GM23338 (cell line): Measurements from ENCODE around the gene PRTFDC1. TPM values are rescaled to one million over a fixed set of nuclear protein-coding genes. Genes with fewer than 3 reads are reported as not detected.

Source experiments
- ATAC-seq: fragments of 200-7000 bp; cut with Tn5 transposase; 3 replicates; pipeline ENCODE4 v1.9.1; 2020
- DNase-seq: peaks from one replicate; pipeline ENCODE4 v3.0.0-alpha.2; 2015; ENCODE audit warnings: low spot score
- H2AFZ ChIP-seq: fragments of 200-600 bp; sonication (generic); 2 replicates; pipeline ENCODE4 v1.8.0; 2016; ENCODE audit warnings: antibody characterized with exemption, mild to moderate bottlenecking, moderate library complexity
- H3F3A ChIP-seq: fragments of 200-600 bp; sonication (generic); replicated peaks from 2 replicates; pipeline ENCODE4 v1.8.0; 2017; ENCODE audit warnings: antibody characterized with exemption, mixed run types, low read depth
- H3K27ac ChIP-seq: fragments of 200-600 bp; sonication (generic); 2 replicates; pipeline ENCODE4 v1.6.1; 2016; ENCODE audit warnings: low read depth
- H3K27me3 ChIP-seq: fragments of 200-600 bp; sonication (generic); 2 replicates; pipeline ENCODE4 v1.8.0; 2016; ENCODE audit warnings: mild to moderate bottlenecking, mixed run types, moderate library complexity; ENCODE audit not compliant: insufficient read depth
- H3K36me3 ChIP-seq: fragments of 200-600 bp; sonication (generic); 2 replicates; pipeline ENCODE4 v1.8.0; 2016; ENCODE audit warnings: mild to moderate bottlenecking; ENCODE audit not compliant: insufficient read depth
- H3K4me1 ChIP-seq: fragments of 200-600 bp; sonication (generic); 2 replicates; pipeline ENCODE4 v1.8.0; 2016; ENCODE audit warnings: mild to moderate bottlenecking, moderate library complexity; ENCODE audit not compliant: insufficient read depth
- H3K4me2 ChIP-seq: fragments of 200-600 bp; sonication (generic); 2 replicates; pipeline ENCODE4 v1.7.1; 2017; ENCODE audit warnings: mixed run types
- H3K4me3 ChIP-seq: fragments of 200-600 bp; sonication (generic); 2 replicates; pipeline ENCODE4 v1.6.1; 2016; ENCODE audit warnings: mixed run types
- H3K79me2 ChIP-seq: fragments of 200-600 bp; sonication (generic); replicated peaks from 2 replicates; pipeline ENCODE4 v1.8.0; 2017; ENCODE audit warnings: mild to moderate bottlenecking; ENCODE audit not compliant: insufficient read depth
- H3K9me2 ChIP-seq: fragments of 200-600 bp; sonication (generic); 2 replicates; pipeline ENCODE4 v1.8.0; 2017; ENCODE audit not compliant: insufficient read depth
- H4K20me1 ChIP-seq: fragments of 200-600 bp; sonication (generic); replicated peaks from 2 replicates; pipeline ENCODE4 v1.8.0; 2017; ENCODE audit warnings: mild to moderate bottlenecking; ENCODE audit not compliant: insufficient read depth
- H3K27ac Mint-ChIP-seq: 2 replicates; pipeline ENCODE4 v1.8.0; 2020; ENCODE audit warnings: inconsistent platforms, mild to moderate bottlenecking, moderate library complexity, mixed read lengths
- H3K27me3 Mint-ChIP-seq: 3 replicates; pipeline ENCODE4 v1.8.0; 2022; ENCODE audit warnings: low read depth, mild to moderate bottlenecking, moderate library complexity, mixed read lengths, inconsistent platforms; ENCODE audit not compliant: insufficient read depth, poor library complexity
- H3K36me3 Mint-ChIP-seq: 3 replicates; pipeline ENCODE4 v1.8.0; 2021; ENCODE audit warnings: low read depth, mild to moderate bottlenecking, inconsistent platforms, moderate library complexity, mixed read lengths
- H3K4me1 Mint-ChIP-seq: 3 replicates; pipeline ENCODE4 v1.8.0; 2020; ENCODE audit warnings: mild to moderate bottlenecking, inconsistent platforms, mixed read lengths
- H3K4me3 Mint-ChIP-seq: 3 replicates; pipeline ENCODE4 v1.8.0; 2021; ENCODE audit warnings: moderate library complexity, mild to moderate bottlenecking, inconsistent platforms, mixed read lengths
- H3K9me3 Mint-ChIP-seq: 3 replicates; pipeline ENCODE4 v1.8.0; 2020; ENCODE audit warnings: moderate library complexity, mild to moderate bottlenecking, inconsistent platforms, mixed read lengths
- CREB1 ChIP-seq: fragments of 250-450 bp; sonication (Bioruptor Pico); IDR thresholded peaks from 2 replicates; pipeline ENCODE4 v1.5.0; 2020; ENCODE audit warnings: low read depth, mild to moderate bottlenecking, moderate library complexity
- JUNB ChIP-seq: IDR thresholded peaks from one replicate; pipeline ENCODE4 v1.6.1; 2016; ENCODE audit warnings: antibody characterized with exemption; ENCODE audit not compliant: unreplicated experiment
- NANOG ChIP-seq: IDR thresholded peaks from 2 replicates; pipeline ENCODE4 v1.6.1; 2016; ENCODE audit warnings: antibody characterized with exemption, borderline replicate concordance
- POLR2AphosphoS5 ChIP-seq: IDR thresholded peaks from 2 replicates; pipeline ENCODE4 v1.6.1; 2016; ENCODE audit warnings: antibody characterized with exemption, low read depth
- STAT1 ChIP-seq: IDR thresholded peaks from one replicate; pipeline ENCODE4 v1.6.1; 2016; ENCODE audit warnings: antibody characterized with exemption; ENCODE audit not compliant: unreplicated experiment
- ZNF331 ChIP-seq: fragments of 250-450 bp; sonication (Bioruptor Pico); IDR thresholded peaks from 2 replicates; pipeline ENCODE4 v1.5.0; 2020; ENCODE audit warnings: low read depth, mild to moderate bottlenecking, moderate library complexity
- polyA plus RNA-seq: library from polyadenylated mRNA; unstranded; fragments of >200 nt; fragmentation: Nextera tagmentation; extraction: Ambion mirVana; gene quantifications from 2 replicates; pipeline ENCODE4 v1.2.1, GENCODE V29; 2016
- total RNA-seq: library from RNA; depleted of rRNA; stranded (reverse); fragments of >200 nt; shearing (Covaris generic); gene quantifications from 2 replicates; pipeline ENCODE4 v1.2.3, GENCODE V29; 2014
- TF ChIP-seq, protein P1 (sequence below): fragments of 250-450 bp; sonication (Bioruptor Pico); IDR thresholded peaks from 2 replicates; pipeline ENCODE4 v1.5.0; 2020; ENCODE audit warnings: mild to moderate bottlenecking, moderate library complexity
- TF ChIP-seq, protein P2 (sequence below): IDR thresholded peaks from 2 replicates; pipeline ENCODE4 v1.6.1; 2016; ENCODE audit warnings: antibody characterized with exemption
- TF ChIP-seq, protein P3 (sequence below): IDR thresholded peaks from one replicate; pipeline ENCODE4 v1.6.1; 2018; ENCODE audit warnings: antibody characterized with exemption; ENCODE audit not compliant: unreplicated experiment

Gene PRTFDC1
- total and polyA plus RNA-seq, 2 experiments from 2014 or later: 7.9 to 9.1 TPM

DNA sequence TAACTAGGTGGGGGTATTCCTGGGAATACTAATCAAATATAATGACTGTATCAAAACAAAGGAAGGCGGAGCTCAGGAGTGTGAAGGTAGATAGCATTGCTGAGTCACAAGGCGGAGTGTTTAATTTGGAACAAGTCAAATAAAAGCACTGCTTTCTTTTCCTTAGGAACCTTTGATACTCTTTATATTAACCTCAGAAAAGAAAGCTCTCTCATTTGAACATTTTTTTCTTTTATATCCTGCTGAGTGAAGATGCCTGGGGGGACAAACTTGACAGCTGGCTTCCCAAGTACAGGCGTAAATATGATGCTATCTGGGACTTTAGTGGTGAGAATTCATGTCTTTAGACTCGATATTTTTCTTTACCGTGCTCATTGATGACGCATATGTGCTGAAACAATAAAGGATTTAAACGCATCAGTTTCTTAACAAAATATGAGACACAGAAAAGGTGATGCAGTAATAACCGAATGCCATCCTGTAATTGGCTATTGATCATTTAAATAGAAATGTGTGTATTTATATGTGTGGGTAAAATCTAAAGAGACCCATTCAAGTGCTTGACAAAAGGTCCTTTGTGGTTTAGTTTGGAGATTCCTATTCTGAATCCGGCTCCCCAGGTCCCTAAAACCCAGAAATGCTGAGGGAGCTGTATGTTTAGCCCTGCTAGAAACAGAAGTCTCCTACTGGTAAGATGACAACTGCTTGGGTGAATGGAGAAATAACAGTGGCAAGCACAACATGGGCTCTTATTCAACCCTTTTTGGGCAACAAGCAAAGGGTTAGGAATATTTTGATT lies 102.7 kb downstream of the PRTFDC1 start:
- Histone ChIP-seq H3K4me2 (no peak overlapping the region), H3K36me3 (no peaks in the 10 kb centered on the region), H3K79me2 (no peaks in the 10 kb centered on the region), H2AFZ (no peak overlapping the region), H3K4me1 (peaks cover 38% of the 10 kb centered on the region), H3F3A (no peaks in the 10 kb centered on the region), H3K4me3 (no peak overlapping the region), H3K27me3 (no peaks in the 10 kb centered on the region), H3K9me2 (no peaks in the 10 kb centered on the region), H4K20me1 (no peaks in the 10 kb centered on the region), H3K27ac (no peak overlapping the region)
- Mint-ChIP-seq H3K4me1 (peaks cover 32% of the 10 kb centered on the region), H3K27me3 (peaks cover 5% of the 10 kb centered on the region), H3K4me3 (no peak overlapping the region), H3K27ac (peak overlapping the region; percentile 66; the same call in 1 of the 2 replicates), H3K9me3 (no peaks in the 10 kb centered on the region), H3K36me3 (no peaks in the 10 kb centered on the region)
- peak; percentile 17 for DNase-seq
- TF ChIP-seq POLR2AphosphoS5: no peak
- TF ChIP-seq, protein P1, sequence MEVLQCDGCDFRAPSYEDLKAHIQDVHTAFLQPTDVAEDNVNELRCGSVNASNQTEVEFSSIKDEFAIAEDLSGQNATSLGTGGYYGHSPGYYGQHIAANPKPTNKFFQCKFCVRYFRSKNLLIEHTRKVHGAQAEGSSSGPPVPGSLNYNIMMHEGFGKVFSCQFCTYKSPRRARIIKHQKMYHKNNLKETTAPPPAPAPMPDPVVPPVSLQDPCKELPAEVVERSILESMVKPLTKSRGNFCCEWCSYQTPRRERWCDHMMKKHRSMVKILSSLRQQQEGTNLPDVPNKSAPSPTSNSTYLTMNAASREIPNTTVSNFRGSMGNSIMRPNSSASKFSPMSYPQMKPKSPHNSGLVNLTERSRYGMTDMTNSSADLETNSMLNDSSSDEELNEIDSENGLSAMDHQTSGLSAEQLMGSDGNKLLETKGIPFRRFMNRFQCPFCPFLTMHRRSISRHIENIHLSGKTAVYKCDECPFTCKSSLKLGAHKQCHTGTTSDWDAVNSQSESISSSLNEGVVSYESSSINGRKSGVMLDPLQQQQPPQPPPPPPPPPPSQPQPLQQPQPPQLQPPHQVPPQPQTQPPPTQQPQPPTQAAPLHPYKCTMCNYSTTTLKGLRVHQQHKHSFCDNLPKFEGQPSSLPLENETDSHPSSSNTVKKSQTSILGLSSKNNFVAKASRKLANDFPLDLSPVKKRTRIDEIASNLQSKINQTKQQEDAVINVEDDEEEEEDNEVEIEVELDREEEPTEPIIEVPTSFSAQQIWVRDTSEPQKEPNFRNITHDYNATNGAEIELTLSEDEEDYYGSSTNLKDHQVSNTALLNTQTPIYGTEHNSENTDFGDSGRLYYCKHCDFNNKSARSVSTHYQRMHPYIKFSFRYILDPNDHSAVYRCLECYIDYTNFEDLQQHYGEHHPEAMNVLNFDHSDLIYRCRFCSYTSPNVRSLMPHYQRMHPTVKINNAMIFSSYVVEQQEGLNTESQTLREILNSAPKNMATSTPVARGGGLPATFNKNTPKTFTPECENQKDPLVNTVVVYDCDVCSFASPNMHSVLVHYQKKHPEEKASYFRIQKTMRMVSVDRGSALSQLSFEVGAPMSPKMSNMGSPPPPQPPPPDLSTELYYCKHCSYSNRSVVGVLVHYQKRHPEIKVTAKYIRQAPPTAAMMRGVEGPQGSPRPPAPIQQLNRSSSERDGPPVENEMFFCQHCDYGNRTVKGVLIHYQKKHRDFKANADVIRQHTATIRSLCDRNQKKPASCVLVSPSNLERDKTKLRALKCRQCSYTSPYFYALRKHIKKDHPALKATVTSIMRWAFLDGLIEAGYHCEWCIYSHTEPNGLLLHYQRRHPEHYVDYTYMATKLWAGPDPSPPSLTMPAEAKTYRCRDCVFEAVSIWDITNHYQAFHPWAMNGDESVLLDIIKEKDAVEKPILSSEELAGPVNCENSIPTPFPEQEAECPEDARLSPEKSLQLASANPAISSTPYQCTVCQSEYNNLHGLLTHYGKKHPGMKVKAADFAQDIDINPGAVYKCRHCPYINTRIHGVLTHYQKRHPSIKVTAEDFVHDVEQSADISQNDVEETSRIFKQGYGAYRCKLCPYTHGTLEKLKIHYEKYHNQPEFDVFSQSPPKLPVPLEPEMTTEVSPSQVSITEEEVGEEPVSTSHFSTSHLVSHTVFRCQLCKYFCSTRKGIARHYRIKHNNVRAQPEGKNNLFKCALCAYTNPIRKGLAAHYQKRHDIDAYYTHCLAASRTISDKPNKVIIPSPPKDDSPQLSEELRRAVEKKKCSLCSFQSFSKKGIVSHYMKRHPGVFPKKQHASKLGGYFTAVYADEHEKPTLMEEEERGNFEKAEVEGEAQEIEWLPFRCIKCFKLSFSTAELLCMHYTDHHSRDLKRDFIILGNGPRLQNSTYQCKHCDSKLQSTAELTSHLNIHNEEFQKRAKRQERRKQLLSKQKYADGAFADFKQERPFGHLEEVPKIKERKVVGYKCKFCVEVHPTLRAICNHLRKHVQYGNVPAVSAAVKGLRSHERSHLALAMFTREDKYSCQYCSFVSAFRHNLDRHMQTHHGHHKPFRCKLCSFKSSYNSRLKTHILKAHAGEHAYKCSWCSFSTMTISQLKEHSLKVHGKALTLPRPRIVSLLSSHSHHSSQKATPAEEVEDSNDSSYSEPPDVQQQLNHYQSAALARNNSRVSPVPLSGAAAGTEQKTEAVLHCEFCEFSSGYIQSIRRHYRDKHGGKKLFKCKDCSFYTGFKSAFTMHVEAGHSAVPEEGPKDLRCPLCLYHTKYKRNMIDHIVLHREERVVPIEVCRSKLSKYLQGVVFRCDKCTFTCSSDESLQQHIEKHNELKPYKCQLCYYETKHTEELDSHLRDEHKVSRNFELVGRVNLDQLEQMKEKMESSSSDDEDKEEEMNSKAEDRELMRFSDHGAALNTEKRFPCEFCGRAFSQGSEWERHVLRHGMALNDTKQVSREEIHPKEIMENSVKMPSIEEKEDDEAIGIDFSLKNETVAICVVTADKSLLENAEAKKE (CRISPR knock-in tag): peak; percentile 48; the same call in 1 of the 2 replicates
- peak; percentile 80 for ATAC-seq

- no peak overlapping the region for H3K4me2 ChIP-seq
- no peak overlapping the region for H3K4me3 ChIP-seq
- Mint-ChIP-seq H3K4me3 (no peak overlapping the region), H3K9me3 (no peaks in the 10 kb centered on the region), H3K36me3 (no peaks in the 10 kb centered on the region), H3K27ac (no peak overlapping the region), H3K4me1 (peaks cover 32% of the 10 kb centered on the region), H3K27me3 (peaks cover 5% of the 10 kb centered on the region)
- no peaks in the 10 kb centered on the region for H3F3A ChIP-seq
- no peaks in the 10 kb centered on the region for H3K27me3 ChIP-seq
- H3K79me2 ChIP-seq: no peaks in the 10 kb centered on the region
- no peaks in the 10 kb centered on the region for H4K20me1 ChIP-seq
- H2AFZ ChIP-seq: no peak overlapping the region
- peaks cover 38% of the 10 kb centered on the region for H3K4me1 ChIP-seq
- H3K27ac ChIP-seq: no peak overlapping the region
- DNase-seq (no peak), ATAC-seq (no peak)
- TF ChIP-seq CREB1 (CRISPR knock-in tag): no peak
- TF ChIP-seq, protein P2, sequence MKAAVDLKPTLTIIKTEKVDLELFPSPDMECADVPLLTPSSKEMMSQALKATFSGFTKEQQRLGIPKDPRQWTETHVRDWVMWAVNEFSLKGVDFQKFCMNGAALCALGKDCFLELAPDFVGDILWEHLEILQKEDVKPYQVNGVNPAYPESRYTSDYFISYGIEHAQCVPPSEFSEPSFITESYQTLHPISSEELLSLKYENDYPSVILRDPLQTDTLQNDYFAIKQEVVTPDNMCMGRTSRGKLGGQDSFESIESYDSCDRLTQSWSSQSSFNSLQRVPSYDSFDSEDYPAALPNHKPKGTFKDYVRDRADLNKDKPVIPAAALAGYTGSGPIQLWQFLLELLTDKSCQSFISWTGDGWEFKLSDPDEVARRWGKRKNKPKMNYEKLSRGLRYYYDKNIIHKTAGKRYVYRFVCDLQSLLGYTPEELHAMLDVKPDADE: no peak
- TF ChIP-seq STAT1: no peak
- TF ChIP-seq ZNF331 (CRISPR knock-in tag): no peak
- no peak for TF ChIP-seq NANOG
- TF ChIP-seq, protein P3, sequence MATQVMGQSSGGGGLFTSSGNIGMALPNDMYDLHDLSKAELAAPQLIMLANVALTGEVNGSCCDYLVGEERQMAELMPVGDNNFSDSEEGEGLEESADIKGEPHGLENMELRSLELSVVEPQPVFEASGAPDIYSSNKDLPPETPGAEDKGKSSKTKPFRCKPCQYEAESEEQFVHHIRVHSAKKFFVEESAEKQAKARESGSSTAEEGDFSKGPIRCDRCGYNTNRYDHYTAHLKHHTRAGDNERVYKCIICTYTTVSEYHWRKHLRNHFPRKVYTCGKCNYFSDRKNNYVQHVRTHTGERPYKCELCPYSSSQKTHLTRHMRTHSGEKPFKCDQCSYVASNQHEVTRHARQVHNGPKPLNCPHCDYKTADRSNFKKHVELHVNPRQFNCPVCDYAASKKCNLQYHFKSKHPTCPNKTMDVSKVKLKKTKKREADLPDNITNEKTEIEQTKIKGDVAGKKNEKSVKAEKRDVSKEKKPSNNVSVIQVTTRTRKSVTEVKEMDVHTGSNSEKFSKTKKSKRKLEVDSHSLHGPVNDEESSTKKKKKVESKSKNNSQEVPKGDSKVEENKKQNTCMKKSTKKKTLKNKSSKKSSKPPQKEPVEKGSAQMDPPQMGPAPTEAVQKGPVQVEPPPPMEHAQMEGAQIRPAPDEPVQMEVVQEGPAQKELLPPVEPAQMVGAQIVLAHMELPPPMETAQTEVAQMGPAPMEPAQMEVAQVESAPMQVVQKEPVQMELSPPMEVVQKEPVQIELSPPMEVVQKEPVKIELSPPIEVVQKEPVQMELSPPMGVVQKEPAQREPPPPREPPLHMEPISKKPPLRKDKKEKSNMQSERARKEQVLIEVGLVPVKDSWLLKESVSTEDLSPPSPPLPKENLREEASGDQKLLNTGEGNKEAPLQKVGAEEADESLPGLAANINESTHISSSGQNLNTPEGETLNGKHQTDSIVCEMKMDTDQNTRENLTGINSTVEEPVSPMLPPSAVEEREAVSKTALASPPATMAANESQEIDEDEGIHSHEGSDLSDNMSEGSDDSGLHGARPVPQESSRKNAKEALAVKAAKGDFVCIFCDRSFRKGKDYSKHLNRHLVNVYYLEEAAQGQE: no peak
- no peak for TF ChIP-seq JUNB
- no peaks in the 10 kb centered on the region for H3K36me3 ChIP-seq
- no peaks in the 10 kb centered on the region for H3K9me2 ChIP-seq
Measured at GRCh38 chr10:24849051-24849450, 103.4 kb downstream of the PRTFDC1 start.
